ENCODE data around the gene CDRT15L2.
"Not testable (repeated sequence)": the region's sequence is repeated elsewhere in the genome, so short reads cannot be mapped to it uniquely, and the experiment has no call there.

The CDRT15L2 gene

GRCh38 chr17:20575071-20575470 is 4.5 kb upstream of the CDRT15L2 start:
- not testable (repeated sequence) for DNase-seq (ENCODE audit: low spot score)

GRCh38 chr17:20583891-20584577 is 4.5 kb downstream of the CDRT15L2 start:
- DNase-seq (ENCODE audit: low spot score), result not testable (repeated sequence)

- not testable (repeated sequence) for DNase-seq (ENCODE audit: low spot score)
Measured at GRCh38 chr17:20588744-20589453, 9.4 kb downstream of the CDRT15L2 start.

- DNase-seq (ENCODE audit: low spot score), result not testable (repeated sequence)
Measured at GRCh38 chr17:20589454-20589810, 9.9 kb downstream of the CDRT15L2 start.

DNA sequence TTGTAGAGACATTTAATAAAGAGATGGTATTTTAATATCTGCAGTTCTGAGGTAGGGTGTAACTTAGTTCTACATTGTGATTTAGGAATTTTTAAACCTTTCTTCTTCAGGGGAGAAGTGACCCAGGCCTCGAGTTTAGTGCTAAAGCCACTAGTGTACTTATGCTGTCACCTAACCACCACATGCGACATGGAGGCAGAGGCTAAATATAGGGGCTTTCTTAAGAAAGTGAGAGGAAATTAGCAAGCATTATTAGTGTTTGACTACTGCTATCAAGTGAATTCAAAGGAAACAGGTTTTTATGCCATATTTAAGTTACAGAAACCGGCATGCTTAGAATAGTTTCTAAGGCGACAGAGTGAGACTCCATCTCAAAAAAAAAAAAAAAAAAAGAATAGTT is 11.5 kb downstream of the CDRT15L2 start:
- DNase-seq (ENCODE audit: low spot score), result not testable (repeated sequence)

GRCh38 chr17:20605568-20605967 is 26.0 kb downstream of the CDRT15L2 start:
- not testable (repeated sequence) for DNase-seq (ENCODE audit: low spot score)

DNA sequence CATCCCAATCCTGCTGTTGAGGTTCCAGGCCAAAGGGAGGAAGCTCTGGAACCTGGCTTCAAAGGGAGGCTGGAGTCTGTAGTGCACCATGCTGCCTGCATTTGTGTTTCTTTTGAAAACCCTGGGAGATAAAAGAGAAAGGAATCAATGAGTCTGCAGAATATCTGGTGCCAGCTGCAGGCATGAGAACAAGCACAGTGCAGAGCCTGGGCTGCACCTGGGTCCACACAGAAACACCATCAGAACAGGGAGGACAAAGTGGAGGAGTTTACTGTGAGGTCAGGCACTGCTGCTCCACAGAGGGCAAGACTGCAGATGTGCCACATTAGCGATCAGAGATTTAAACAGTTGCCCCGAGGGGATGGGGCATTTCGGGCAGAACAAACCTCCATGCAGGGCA is 30.0 kb downstream of the CDRT15L2 start:
- not testable (repeated sequence) for DNase-seq (ENCODE audit: low spot score)

GRCh38 chr17:20611309-20611708 is 31.8 kb downstream of the CDRT15L2 start:
- no peak for DNase-seq (ENCODE audit: low spot score)

GRCh38 chr17:20612635-20613034 is 33.1 kb downstream of the CDRT15L2 start:
- no peak for DNase-seq (ENCODE audit: low spot score)

- DNase-seq (ENCODE audit: low spot score), result no peak
Measured at GRCh38 chr17:20613248-20613647, 33.7 kb downstream of the CDRT15L2 start.

DNA sequence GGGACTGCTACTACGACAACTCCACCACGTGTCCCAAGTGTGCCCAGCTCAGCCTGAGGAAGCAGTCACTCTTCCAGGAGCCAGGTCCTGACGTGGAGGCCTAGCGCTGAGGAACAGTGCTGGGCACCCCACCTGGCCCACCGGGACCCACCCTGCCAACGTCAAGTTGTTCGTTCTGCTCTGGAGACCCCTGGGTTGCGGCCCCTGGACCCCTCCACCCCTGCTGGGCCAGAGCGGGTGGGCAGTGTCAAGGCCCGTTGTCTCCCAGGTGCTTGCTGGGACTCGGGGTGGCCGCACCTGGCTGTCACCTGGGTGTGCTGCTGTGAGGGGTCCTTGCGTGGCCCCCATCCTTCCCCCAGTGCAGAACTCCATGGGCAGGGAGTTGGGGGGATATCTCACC is 34.4 kb downstream of the CDRT15L2 start:
- DNase-seq (ENCODE audit: low spot score), result no peak

DNA sequence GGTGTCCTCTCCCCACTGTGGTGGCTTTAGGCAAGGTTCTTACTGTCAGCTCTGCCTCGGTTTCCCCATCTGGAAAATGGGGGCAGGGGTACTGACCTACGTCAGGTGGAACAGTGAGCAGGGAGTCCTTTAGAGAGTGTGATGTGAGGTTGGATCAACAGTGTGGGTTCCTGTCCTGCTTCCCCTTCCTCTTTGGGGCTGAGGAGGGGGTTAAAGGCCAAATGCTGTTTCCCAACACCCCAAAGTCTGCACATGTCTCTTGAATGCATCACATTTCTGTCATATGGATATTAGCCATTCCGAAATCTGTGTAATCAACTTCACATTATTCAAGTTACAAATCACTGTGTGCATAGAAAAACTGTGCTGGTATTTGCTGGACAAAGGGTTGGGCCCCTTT is 35.9 kb downstream of the CDRT15L2 start:
- not testable (repeated sequence) for DNase-seq (ENCODE audit: low spot score)
